Thyroid gland (tissue), 4 donors: ENCODE results near the gene CCDC187. TPM values are rescaled to one million over a fixed set of nuclear protein-coding genes. Genes with fewer than 3 reads are reported as not detected.

Source experiments
- DNase-seq, 2 donors: peaks; one replicate each; pipeline ENCODE4 v3.0.0-alpha.2; 2019
- H3K27ac ChIP-seq, 3 donors: fragments of 200-600 bp; sonication (generic); 1 replicate in 2 of 3; 2 replicates in 1 of 3; pipeline ENCODE4 v1.5.1; 2016 to 2019; ENCODE audit warnings: mild to moderate bottlenecking in 1 of 3, moderate library complexity in 1 of 3
- H3K27me3 ChIP-seq: fragments of 200-600 bp; sonication (generic); one replicate; pipeline ENCODE4 v1.5.1; 2019
- H3K36me3 ChIP-seq, 2 donors: fragments of 200-600 bp; sonication (generic); one replicate each; pipeline ENCODE4 v1.5.1; 2016 to 2019
- H3K4me1 ChIP-seq, 2 donors: fragments of 200-600 bp; sonication (generic); one replicate each; pipeline ENCODE4 v1.5.1; 2017 to 2019
- H3K4me3 ChIP-seq, 3 donors: fragments of 200-600 bp; sonication (generic); replicated peaks in 1 of 3; 1 replicate in 2 of 3; 2 replicates in 1 of 3; pipeline ENCODE4 v1.5.1; 2016; ENCODE audit warnings: mild to moderate bottlenecking in 1 of 3
- H3K9me3 ChIP-seq: fragments of 200-600 bp; sonication (generic); one replicate; pipeline ENCODE4 v1.5.1; 2017
- POLR2A ChIP-seq, 2 donors: fragments of 450-650 bp; IDR thresholded peaks; one replicate each; pipeline ENCODE4 v1.6.1; 2017; ENCODE audit warnings: antibody characterized with exemption in 2 of 2, mild to moderate bottlenecking in 2 of 2, moderate library complexity in 1 of 2
- WGBS, 2 donors: methylation state at CpG; one replicate each; pipeline ENCODE4 v1.1.5; 2017; 5-methylcytosine and 5-hydroxymethylcytosine counted together
- intact Hi-C: fragments of 100-400 bp; cut with DNase I; formaldehyde crosslinking; loops from one replicate; pipeline ENCODE4 v1.15.1; 2023
- total RNA-seq, 4 donors: library from RNA; depleted of rRNA; stranded (reverse); fragments of >200 nt; gene quantifications; one replicate each; pipeline ENCODE4 v1.2.3, GENCODE V29; 2016
- TF ChIP-seq, protein P1 (sequence below), 6 experiments: fragments of 200-600 bp in 3 of 6; fragments of 450-650 bp in 3 of 6; sonication (generic) in 3 of 6; IDR thresholded peaks; one replicate each; pipeline ENCODE4 v1.5.1; 2016 to 2019; ENCODE audit warnings: antibody characterized with exemption in 6 of 6, mild to moderate bottlenecking in 2 of 6, inconsistent platforms in 1 of 6, moderate library complexity in 1 of 6

The CCDC187 gene
- total RNA-seq, 4 donors from 2014 or later = 5.2 to 9.1 (median 6.2) TPM

DNA sequence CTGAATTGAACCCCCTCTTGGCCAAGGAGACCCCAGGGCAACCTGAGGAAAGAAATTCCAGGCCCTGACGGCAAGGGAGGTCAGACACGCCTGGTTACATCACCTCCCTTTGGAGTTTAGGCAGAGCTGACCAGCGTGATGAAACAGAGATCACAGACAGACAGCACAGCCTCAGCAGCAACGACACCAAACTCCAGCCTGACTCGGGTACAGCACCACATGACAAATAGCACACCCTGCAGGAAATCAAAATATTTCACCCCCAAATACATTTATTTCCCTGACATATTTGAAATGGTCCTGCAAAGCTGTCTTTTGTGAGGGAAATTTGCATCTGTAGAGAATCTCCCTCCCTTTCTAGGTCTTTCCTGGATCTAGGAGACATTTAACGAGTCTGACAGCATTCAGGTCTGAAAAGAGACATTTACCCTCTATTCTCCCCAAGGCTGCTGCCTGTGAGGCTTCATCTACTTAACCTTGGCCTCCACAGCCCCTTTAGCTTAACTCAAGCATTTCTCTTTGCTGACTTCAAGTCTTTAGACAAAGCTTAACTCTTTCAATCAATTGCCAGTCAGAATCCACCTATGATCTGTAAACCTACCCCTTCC is 60.9 kb downstream of the CCDC187 start:
- intact Hi-C loops = loop anchor here (10.0 kb wide), 1 partner anchor 278 kb away; the partner anchor contains the start of gene UBAC1
- DNase-seq = no peak
- H3K9me3 ChIP-seq = no peaks in the 10 kb centered on the region
- no peaks in the 10 kb centered on the region for H3K36me3 ChIP-seq
- peaks cover 28 to 61% of the 10 kb centered on the region in 2 donors for H3K4me1 ChIP-seq
- no peaks in the 10 kb centered on the region for H3K27me3 ChIP-seq
- H3K27ac ChIP-seq = peak overlapping the region in 1 of 3 donors; percentile 10
- H3K4me3 ChIP-seq = no peak overlapping the region
- TF ChIP-seq, protein P1, sequence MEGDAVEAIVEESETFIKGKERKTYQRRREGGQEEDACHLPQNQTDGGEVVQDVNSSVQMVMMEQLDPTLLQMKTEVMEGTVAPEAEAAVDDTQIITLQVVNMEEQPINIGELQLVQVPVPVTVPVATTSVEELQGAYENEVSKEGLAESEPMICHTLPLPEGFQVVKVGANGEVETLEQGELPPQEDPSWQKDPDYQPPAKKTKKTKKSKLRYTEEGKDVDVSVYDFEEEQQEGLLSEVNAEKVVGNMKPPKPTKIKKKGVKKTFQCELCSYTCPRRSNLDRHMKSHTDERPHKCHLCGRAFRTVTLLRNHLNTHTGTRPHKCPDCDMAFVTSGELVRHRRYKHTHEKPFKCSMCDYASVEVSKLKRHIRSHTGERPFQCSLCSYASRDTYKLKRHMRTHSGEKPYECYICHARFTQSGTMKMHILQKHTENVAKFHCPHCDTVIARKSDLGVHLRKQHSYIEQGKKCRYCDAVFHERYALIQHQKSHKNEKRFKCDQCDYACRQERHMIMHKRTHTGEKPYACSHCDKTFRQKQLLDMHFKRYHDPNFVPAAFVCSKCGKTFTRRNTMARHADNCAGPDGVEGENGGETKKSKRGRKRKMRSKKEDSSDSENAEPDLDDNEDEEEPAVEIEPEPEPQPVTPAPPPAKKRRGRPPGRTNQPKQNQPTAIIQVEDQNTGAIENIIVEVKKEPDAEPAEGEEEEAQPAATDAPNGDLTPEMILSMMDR (IDR thresholded peaks at IDR 0.05) = no peak
- no peak for TF ChIP-seq POLR2A (IDR thresholded peaks at IDR 0.05)
- 68 to 76% methylated on average over 6 of the region's 6 CpGs for WGBS, 2 donors

- peak; percentile 34 to 62 for DNase-seq
- Histone ChIP-seq H3K27me3 (no peaks in the 10 kb centered on the region), H3K4me3 (no peak overlapping the region), H3K36me3 (no peaks in the 10 kb centered on the region), H3K4me1 (peaks cover 28 to 61% of the 10 kb centered on the region in 2 donors), H3K27ac (peak overlapping the region in 1 of 3 donors; percentile 10), H3K9me3 (no peaks in the 10 kb centered on the region)
- 31 to 52% methylated on average over 7 to 8 of the region's 8 CpGs for WGBS, 2 donors
- TF ChIP-seq, protein P1 (IDR thresholded peaks at IDR 0.05) = no peak
- no peak for TF ChIP-seq POLR2A (IDR thresholded peaks at IDR 0.05)
- intact Hi-C loops = loop anchor here (10.0 kb wide), 1 partner anchor 277 kb away; the partner anchor contains the start of gene UBAC1
These were observed 61.6 kb downstream of the CCDC187 start for GRCh38 chr9:136242248-136242647.

DNA sequence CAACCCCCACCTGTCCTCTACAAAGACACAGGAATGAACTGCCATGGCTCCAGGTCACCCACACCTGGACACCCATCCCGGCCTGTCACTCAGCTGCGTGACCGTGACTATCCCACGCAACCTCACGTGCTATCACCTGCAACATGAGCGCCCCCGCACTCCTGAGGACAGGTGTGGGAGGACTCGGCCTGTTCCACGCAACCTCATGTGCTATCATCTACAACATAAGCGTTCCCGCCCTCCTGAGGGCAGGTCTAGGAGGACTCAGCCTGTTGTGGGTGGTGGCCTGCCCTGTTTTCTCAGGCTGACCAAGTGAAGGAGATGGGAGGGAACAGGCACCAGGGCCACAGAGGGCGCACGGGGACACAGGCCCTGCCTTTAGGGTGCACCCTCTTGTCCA is 62.4 kb downstream of the CCDC187 start:
- intact Hi-C loops = loop anchor here (10.0 kb wide), 1 partner anchor 277 kb away; the partner anchor contains the start of gene UBAC1
- no peak for DNase-seq
- TF ChIP-seq, protein P1 (IDR thresholded peaks at IDR 0.05) = no peak
- TF ChIP-seq POLR2A (IDR thresholded peaks at IDR 0.05) = no peak
- no peaks in the 10 kb centered on the region for H3K27me3 ChIP-seq
- H3K36me3 ChIP-seq = no peaks in the 10 kb centered on the region
- no peak overlapping the region for H3K4me3 ChIP-seq
- H3K4me1 ChIP-seq = peaks cover 28 to 61% of the 10 kb centered on the region in 2 donors
- WGBS, 2 donors = 92 to 96% methylated on average over 10 to 13 of the region's 13 CpGs
- H3K27ac ChIP-seq = peak overlapping the region in 1 of 3 donors; percentile 10
- no peaks in the 10 kb centered on the region for H3K9me3 ChIP-seq

DNA sequence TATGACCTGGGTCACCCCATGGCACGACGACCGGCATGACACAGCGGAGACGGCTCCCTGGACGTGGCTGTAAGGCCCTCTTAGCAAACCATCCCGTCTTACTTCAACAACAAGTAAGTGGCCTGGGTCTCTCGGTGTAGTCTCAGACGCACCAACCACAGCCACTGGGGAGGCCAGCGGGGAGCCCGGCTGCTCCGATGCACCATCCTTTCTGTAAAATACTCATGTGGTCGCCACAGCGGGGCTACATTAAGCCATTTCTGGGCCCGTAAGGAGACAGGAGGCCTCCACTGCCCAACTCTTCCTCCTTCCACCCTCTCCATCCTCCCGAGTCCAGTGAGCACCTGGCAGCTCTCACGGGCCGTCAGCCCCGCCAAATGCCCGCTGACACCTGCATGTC is 63.0 kb downstream of the CCDC187 start:
- Histone ChIP-seq H3K27ac (no peak overlapping the region), H3K9me3 (no peaks in the 10 kb centered on the region), H3K36me3 (no peaks in the 10 kb centered on the region), H3K4me1 (peaks cover 26 to 61% of the 10 kb centered on the region in 2 donors), H3K27me3 (no peaks in the 10 kb centered on the region), H3K4me3 (no peak overlapping the region)
- TF ChIP-seq, protein P1 (IDR thresholded peaks at IDR 0.05) = no peak
- TF ChIP-seq POLR2A (IDR thresholded peaks at IDR 0.05) = no peak
- WGBS, 2 donors = 90% methylated on average over 14 to 18 of the region's 20 CpGs
- DNase-seq = no peak
- intact Hi-C loops = loop anchor here (10.0 kb wide), 1 partner anchor 276 kb away; the partner anchor contains the start of gene UBAC1

- Histone ChIP-seq H3K4me3 (no peak overlapping the region), H3K27me3 (no peaks in the 10 kb centered on the region), H3K36me3 (no peaks in the 10 kb centered on the region), H3K27ac (no peak overlapping the region), H3K4me1 (peaks cover 23 to 58% of the 10 kb centered on the region in 2 donors), H3K9me3 (no peaks in the 10 kb centered on the region)
- WGBS, 2 donors = 87 to 92% methylated on average over 2 of the region's 2 CpGs
- DNase-seq = no peak
- no peak for TF ChIP-seq POLR2A (IDR thresholded peaks at IDR 0.05)
- TF ChIP-seq, protein P1 (IDR thresholded peaks at IDR 0.05) = no peak
- intact Hi-C loops = loop anchor here (10.0 kb wide), 1 partner anchor 275 kb away; the partner anchor contains the start of gene UBAC1
These were observed 63.9 kb downstream of the CCDC187 start for GRCh38 chr9:136239983-136240330.
